ENCODE measurements around the gene GRID2. TPM values are rescaled to one million over a fixed set of nuclear protein-coding genes. Genes with fewer than 3 reads are reported as not detected.

Gene GRID2
- total and polyA plus RNA-seq, 2 of the 4 experiments (the other 2 are of a cell fraction), result under 0.01 TPM; not detected in 1

DNA sequence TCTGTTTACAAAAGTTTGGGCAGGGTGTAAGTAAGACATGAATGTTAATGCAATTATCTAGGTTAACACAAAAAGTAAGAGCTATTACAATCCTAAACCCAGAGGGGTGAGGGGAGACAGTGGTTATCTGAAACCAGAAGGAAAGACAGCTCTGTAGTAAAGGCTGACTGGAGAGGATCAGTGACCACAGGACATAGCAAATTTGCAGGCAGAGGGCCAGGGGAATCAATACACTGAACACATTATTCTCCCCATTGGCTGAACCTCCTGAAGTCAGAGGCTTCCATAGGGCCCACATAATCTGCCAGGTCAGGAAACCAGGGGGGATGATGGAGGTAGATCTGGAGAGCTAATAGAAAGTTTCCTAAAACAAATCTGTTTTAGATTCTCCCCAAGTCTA, 835.4 kb downstream of the GRID2 start:
- no peak overlapping the region for H2AK9ac ChIP-seq (replicated peaks; ENCODE audit: low read depth, low read length, poor library complexity)
- no peak overlapping the region for H3K27ac ChIP-seq (ENCODE audit: insufficient read depth, low read length)
- no peak overlapping the region for H3K23ac ChIP-seq (ENCODE audit: low read depth, low read length)
- H3K4me3 ChIP-seq (ENCODE audit: insufficient read depth, low read depth, low read length), result no peak overlapping the region
- no peak overlapping the region for H4K91ac ChIP-seq (ENCODE audit: insufficient read depth, low read depth, low read length)
- in situ Hi-C loops (cut with MboI; ENCODE audit: low sequenced_read_pairs) (no loop called here), dilution Hi-C loops (cut with HindIII; ENCODE audit: low sequenced_read_pairs, unreplicated experiment) (no loop called here), intact Hi-C loops (cut with micrococcal nuclease) (no loop called here)
- no peaks in the 10 kb centered on the region for H3K4me1 ChIP-seq (ENCODE audit: control insufficient read depth, insufficient read depth, low read length)
- no peak overlapping the region for H4K8ac ChIP-seq (ENCODE audit: low read depth in 2 of 2, low read length in 2 of 2)
- H2AK5ac ChIP-seq (ENCODE audit: low read depth, low read length), result no peak overlapping the region
- ATAC-seq (ENCODE audit: low read depth), result no peak
- no peaks in the 10 kb centered on the region for H3K79me1 ChIP-seq (ENCODE audit: low read depth in 1 of 2, low read length in 2 of 2)
- no peak for DNase-seq
- no peak overlapping the region for H2BK5ac ChIP-seq (ENCODE audit: low read depth, low read length, poor library complexity, severe bottlenecking)
- no peak overlapping the region for H4K5ac ChIP-seq (ENCODE audit: low read depth, low read length)
- no peak overlapping the region for H3K9ac ChIP-seq (ENCODE audit: low read depth, low read length)
- no TSS peak for BruUV-seq (replicated peaks)
- H2BK20ac ChIP-seq (ENCODE audit: low read depth, low read length), result no peak overlapping the region
- no peaks in the 10 kb centered on the region for H3K27me3 ChIP-seq (ENCODE audit: control insufficient read depth, insufficient read depth, low read length)
- no peak overlapping the region for H3K56ac ChIP-seq (ENCODE audit: extremely low read depth, insufficient read depth, low read length)
- H4K20me1 ChIP-seq (ENCODE audit: insufficient read depth, low read length), result no peaks in the 10 kb centered on the region
- TF ChIP-seq CHD1 (IDR thresholded peaks at IDR 0.05; ENCODE audit: low read depth, low read length) (no peak), ELK1 (IDR thresholded peaks at IDR 0.05; ENCODE audit: borderline replicate concordance, low read depth, low read length) (no peak), CEBPB (IDR thresholded peaks at IDR 0.05; ENCODE audit: low read depth, low read length) (no peak), RFX5 (IDR thresholded peaks at IDR 0.05; ENCODE audit: low read depth, low read length) (no peak), MAZ (IDR thresholded peaks at IDR 0.05; ENCODE audit: borderline replicate concordance, low read depth, low read length) (no peak), POLR2A (IDR thresholded peaks at IDR 0.05; ENCODE audit: low read depth, low read length) (no peak)
- TF ChIP-seq, protein P1, sequence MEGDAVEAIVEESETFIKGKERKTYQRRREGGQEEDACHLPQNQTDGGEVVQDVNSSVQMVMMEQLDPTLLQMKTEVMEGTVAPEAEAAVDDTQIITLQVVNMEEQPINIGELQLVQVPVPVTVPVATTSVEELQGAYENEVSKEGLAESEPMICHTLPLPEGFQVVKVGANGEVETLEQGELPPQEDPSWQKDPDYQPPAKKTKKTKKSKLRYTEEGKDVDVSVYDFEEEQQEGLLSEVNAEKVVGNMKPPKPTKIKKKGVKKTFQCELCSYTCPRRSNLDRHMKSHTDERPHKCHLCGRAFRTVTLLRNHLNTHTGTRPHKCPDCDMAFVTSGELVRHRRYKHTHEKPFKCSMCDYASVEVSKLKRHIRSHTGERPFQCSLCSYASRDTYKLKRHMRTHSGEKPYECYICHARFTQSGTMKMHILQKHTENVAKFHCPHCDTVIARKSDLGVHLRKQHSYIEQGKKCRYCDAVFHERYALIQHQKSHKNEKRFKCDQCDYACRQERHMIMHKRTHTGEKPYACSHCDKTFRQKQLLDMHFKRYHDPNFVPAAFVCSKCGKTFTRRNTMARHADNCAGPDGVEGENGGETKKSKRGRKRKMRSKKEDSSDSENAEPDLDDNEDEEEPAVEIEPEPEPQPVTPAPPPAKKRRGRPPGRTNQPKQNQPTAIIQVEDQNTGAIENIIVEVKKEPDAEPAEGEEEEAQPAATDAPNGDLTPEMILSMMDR (conservative IDR thresholded peaks at IDR 0.05; ENCODE audit: low read depth, low read length), result no peak
- H3K18ac ChIP-seq (ENCODE audit: low read depth, low read length), result no peak overlapping the region
- POLR2A ChIA-PET (ENCODE audit: unreplicated experiment), result no interaction called here
- H2AFZ ChIP-seq (replicated peaks; ENCODE audit: low read length, poor library complexity), result no peak overlapping the region
- H2BK15ac ChIP-seq (ENCODE audit: low read depth, low read length), result no peak overlapping the region
- no peak overlapping the region for H3K4me2 ChIP-seq (ENCODE audit: low read depth, low read length)
- no peaks in the 10 kb centered on the region for H3K9me3 ChIP-seq (ENCODE audit: control insufficient read depth, insufficient read depth, low read length)
- no peak overlapping the region for H3K4ac ChIP-seq (ENCODE audit: low read depth, low read length)
- no peaks in the 10 kb centered on the region for H3K36me3 ChIP-seq (ENCODE audit: control insufficient read depth, insufficient read depth, low read length)
- no peak overlapping the region for H2BK120ac ChIP-seq (ENCODE audit: low read depth, low read length)
- CTCF ChIA-PET, result no interaction called here
- no peak overlapping the region for H3K14ac ChIP-seq (replicated peaks; ENCODE audit: low read depth, low read length)
- no peaks in the 10 kb centered on the region for H3K9me1 ChIP-seq (ENCODE audit: insufficient read depth, low read length)
